Effector memory CD4-positive, alpha-beta T cell (primary cell): ENCODE results near the gene AHNAK2.

Experiments
- DNase-seq, 3 donors: peaks; one replicate each; pipeline ENCODE4 v3.0.0-alpha.2; 2020
- H3K27ac ChIP-seq: 2 replicates; pipeline ENCODE4 v1.7.0; 2013; ENCODE audit warnings: mild to moderate bottlenecking, low read length, moderate library complexity; ENCODE audit not compliant: insufficient read depth, poor library complexity, severe bottlenecking
- H3K27me3 ChIP-seq: replicated peaks from 2 replicates; pipeline ENCODE4 v1.7.0; 2013; ENCODE audit warnings: mild to moderate bottlenecking, low read length; ENCODE audit not compliant: insufficient read depth, control insufficient read depth, poor library complexity, severe bottlenecking
- H3K36me3 ChIP-seq: 2 replicates; pipeline ENCODE4 v1.7.0; 2013; ENCODE audit warnings: mild to moderate bottlenecking, low read length, moderate library complexity; ENCODE audit not compliant: control insufficient read depth, insufficient read depth
- H3K4me1 ChIP-seq: 2 replicates; pipeline ENCODE4 v1.7.0; 2013; ENCODE audit warnings: low read length, mild to moderate bottlenecking; ENCODE audit not compliant: control insufficient read depth, insufficient read depth, poor library complexity, severe bottlenecking
- H3K4me3 ChIP-seq: 2 replicates; pipeline ENCODE4 v1.7.0; 2013; ENCODE audit warnings: low read length, low read depth, mild to moderate bottlenecking; ENCODE audit not compliant: insufficient read depth, poor library complexity, severe bottlenecking
- H3K9me3 ChIP-seq: 2 replicates; pipeline ENCODE4 v1.7.0; 2013; ENCODE audit warnings: mild to moderate bottlenecking, low read length, moderate library complexity; ENCODE audit not compliant: control insufficient read depth

AHNAK2 gene

GRCh38 chr14:104972301-104973134 is 5.7 kb downstream of the AHNAK2 start:
- Histone ChIP-seq H3K36me3 (no peaks in the 10 kb centered on the region), H3K4me3 (no peak overlapping the region), H3K4me1 (peaks cover 2% of the 10 kb centered on the region), H3K27me3 (peaks cover 26% of the 10 kb centered on the region), H3K27ac (no peak overlapping the region), H3K9me3 (no peaks in the 10 kb centered on the region)
- no peak for DNase-seq

GRCh38 chr14:104971447-104972240 is 6.5 kb downstream of the AHNAK2 start:
- no peak for DNase-seq
- peaks cover 2% of the 10 kb centered on the region for H3K4me1 ChIP-seq
- peaks cover 26% of the 10 kb centered on the region for H3K27me3 ChIP-seq

GRCh38 chr14:104970231-104971068 is 7.7 kb downstream of the AHNAK2 start:
- no peaks in the 10 kb centered on the region for H3K9me3 ChIP-seq
- peaks cover 22% of the 10 kb centered on the region for H3K27me3 ChIP-seq
- DNase-seq: no peak
- no peak overlapping the region for H3K4me3 ChIP-seq
- peaks cover 2% of the 10 kb centered on the region for H3K4me1 ChIP-seq
- no peaks in the 10 kb centered on the region for H3K36me3 ChIP-seq
- H3K27ac ChIP-seq: no peak overlapping the region

More at GRCh38 chr14:104971447-104972240, 6.5 kb downstream of the AHNAK2 start:
- H3K36me3 ChIP-seq: no peaks in the 10 kb centered on the region
- H3K27ac ChIP-seq: no peak overlapping the region
- H3K9me3 ChIP-seq: no peaks in the 10 kb centered on the region
- no peak overlapping the region for H3K4me3 ChIP-seq

- no peak for DNase-seq
- no peak overlapping the region for H3K4me3 ChIP-seq
These were observed 8.4 kb downstream of the AHNAK2 start for GRCh38 chr14:104969741-104970230.

GRCh38 chr14:104968541-104969401 is 9.4 kb downstream of the AHNAK2 start:
- Histone ChIP-seq H3K27me3 (peaks cover 22% of the 10 kb centered on the region), H3K4me1 (peaks cover 2% of the 10 kb centered on the region), H3K36me3 (no peaks in the 10 kb centered on the region), H3K27ac (no peak overlapping the region), H3K4me3 (no peak overlapping the region), H3K9me3 (no peaks in the 10 kb centered on the region)
- no peak for DNase-seq

More at GRCh38 chr14:104969741-104970230, 8.4 kb downstream of the AHNAK2 start:
- H3K9me3 ChIP-seq: no peaks in the 10 kb centered on the region
- no peak overlapping the region for H3K27ac ChIP-seq
- H3K36me3 ChIP-seq: no peaks in the 10 kb centered on the region
- peaks cover 2% of the 10 kb centered on the region for H3K4me1 ChIP-seq
- H3K27me3 ChIP-seq: peaks cover 22% of the 10 kb centered on the region

- Histone ChIP-seq H3K36me3 (no peaks in the 10 kb centered on the region), H3K27me3 (peaks cover 22% of the 10 kb centered on the region), H3K4me1 (peaks cover 2% of the 10 kb centered on the region), H3K9me3 (no peaks in the 10 kb centered on the region), H3K4me3 (no peak overlapping the region), H3K27ac (no peak overlapping the region)
- DNase-seq: no peak
These were observed 10.0 kb downstream of the AHNAK2 start for GRCh38 chr14:104968153-104968527.

- Histone ChIP-seq H3K4me1 (peaks cover 2% of the 10 kb centered on the region), H3K36me3 (no peaks in the 10 kb centered on the region), H3K27me3 (peaks cover 22% of the 10 kb centered on the region), H3K9me3 (no peaks in the 10 kb centered on the region), H3K4me3 (no peak overlapping the region), H3K27ac (no peak overlapping the region)
- no peak for DNase-seq
These were observed 10.6 kb downstream of the AHNAK2 start for GRCh38 chr14:104967386-104968152.

GRCh38 chr14:104966981-104967385 is 11.2 kb downstream of the AHNAK2 start:
- H3K4me1 ChIP-seq: peaks cover 2% of the 10 kb centered on the region
- peaks cover 22% of the 10 kb centered on the region for H3K27me3 ChIP-seq
- H3K27ac ChIP-seq: no peak overlapping the region
- no peaks in the 10 kb centered on the region for H3K9me3 ChIP-seq
- DNase-seq: no peak
- no peaks in the 10 kb centered on the region for H3K36me3 ChIP-seq
- no peak overlapping the region for H3K4me3 ChIP-seq
